IPS-18a (cell line): ENCODE data around the gene PRKAG2.

Source experiments
- H3K27ac ChIP-seq: one replicate; pipeline ENCODE4 v1.5.1; 2013; ENCODE audit warnings: low read length
- H3K27me3 ChIP-seq: one replicate; pipeline ENCODE4 v1.6.1; 2013; ENCODE audit warnings: mild to moderate bottlenecking, low read length; ENCODE audit not compliant: control insufficient read depth, insufficient read depth
- H3K36me3 ChIP-seq: one replicate; pipeline ENCODE4 v1.6.1; 2013; ENCODE audit warnings: low read depth, low read length; ENCODE audit not compliant: control insufficient read depth
- H3K4me1 ChIP-seq: one replicate; pipeline ENCODE4 v1.6.1; 2013; ENCODE audit warnings: low read depth, low read length; ENCODE audit not compliant: control insufficient read depth
- H3K4me3 ChIP-seq: one replicate; pipeline ENCODE4 v1.5.1; 2013; ENCODE audit warnings: low read length
- H3K9ac ChIP-seq: one replicate; pipeline ENCODE4 v1.6.1; 2013; ENCODE audit warnings: mild to moderate bottlenecking, low read length, moderate library complexity
- H3K9me3 ChIP-seq: one replicate; pipeline ENCODE4 v1.6.1; 2013; ENCODE audit warnings: low read depth, low read length; ENCODE audit not compliant: control insufficient read depth

Gene PRKAG2

DNA sequence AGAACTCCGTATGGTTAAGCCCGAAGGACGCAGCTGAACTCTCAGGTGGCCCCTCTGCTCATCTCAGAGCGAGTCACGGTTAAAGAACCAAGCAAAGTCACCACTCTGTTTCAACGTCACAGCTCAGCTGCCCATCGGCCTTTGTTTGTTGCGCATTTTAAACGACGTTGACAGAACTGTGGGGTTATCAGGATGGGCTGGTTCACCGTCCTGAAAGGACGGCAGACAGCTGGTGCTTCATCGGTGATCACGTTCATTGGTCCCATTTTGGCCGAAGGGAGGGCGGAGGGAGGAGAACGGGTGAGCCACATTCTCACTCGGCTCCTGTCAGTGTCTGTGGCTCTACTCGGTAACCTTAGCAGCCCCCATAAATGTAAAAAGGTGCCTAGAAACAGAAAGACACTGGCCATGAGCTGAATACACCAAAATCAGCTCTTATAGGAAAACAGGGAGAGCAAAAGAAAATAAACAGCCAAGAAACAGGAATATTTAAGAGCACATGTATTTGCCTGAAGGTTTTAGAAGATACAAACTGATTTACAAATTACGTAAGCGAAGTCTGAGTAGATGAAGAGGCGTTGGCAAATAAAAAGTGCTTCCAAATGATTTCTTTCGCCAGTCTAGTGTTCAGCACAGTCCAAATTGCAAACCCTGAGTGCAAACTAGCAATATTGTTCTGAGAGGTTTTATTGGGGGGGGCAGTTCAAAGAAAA, 8.4 kb downstream of the PRKAG2 start:
- H3K9ac ChIP-seq = no peak overlapping the region

DNA sequence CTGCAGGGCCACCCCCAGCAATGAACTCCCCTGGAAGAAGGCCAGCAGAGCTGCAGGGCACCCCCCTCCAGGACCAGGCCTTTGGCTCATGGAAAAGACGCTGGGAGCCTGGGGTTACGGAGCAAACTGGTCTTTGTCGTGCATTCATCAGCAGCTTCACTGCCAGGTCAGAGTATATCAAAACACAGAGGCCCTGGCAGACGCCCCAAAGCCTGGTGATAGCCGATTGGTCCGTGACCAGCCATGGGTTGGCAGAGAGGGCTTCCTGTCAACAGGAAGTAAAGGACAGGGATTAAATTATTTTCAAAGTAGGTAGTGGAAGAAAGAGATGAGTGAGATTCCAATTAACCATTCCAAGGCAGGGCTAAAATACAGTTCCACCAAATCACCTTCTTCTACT, 9.0 kb downstream of the PRKAG2 start:
- H3K4me1 ChIP-seq = peaks cover 7% of the 10 kb centered on the region
- no peak overlapping the region for H3K9ac ChIP-seq
- H3K4me3 ChIP-seq = no peak overlapping the region
- H3K27ac ChIP-seq = no peak overlapping the region
- no peaks in the 10 kb centered on the region for H3K27me3 ChIP-seq
- no peaks in the 10 kb centered on the region for H3K9me3 ChIP-seq
- H3K36me3 ChIP-seq = no peaks in the 10 kb centered on the region

More for the DNA sequence above, 8.4 kb downstream of the PRKAG2 start:
- H3K27me3 ChIP-seq = no peaks in the 10 kb centered on the region
- H3K36me3 ChIP-seq = no peaks in the 10 kb centered on the region
- H3K9me3 ChIP-seq = no peaks in the 10 kb centered on the region
- H3K4me1 ChIP-seq = peaks cover 7% of the 10 kb centered on the region
- H3K4me3 ChIP-seq = no peak overlapping the region
- H3K27ac ChIP-seq = no peak overlapping the region

DNA sequence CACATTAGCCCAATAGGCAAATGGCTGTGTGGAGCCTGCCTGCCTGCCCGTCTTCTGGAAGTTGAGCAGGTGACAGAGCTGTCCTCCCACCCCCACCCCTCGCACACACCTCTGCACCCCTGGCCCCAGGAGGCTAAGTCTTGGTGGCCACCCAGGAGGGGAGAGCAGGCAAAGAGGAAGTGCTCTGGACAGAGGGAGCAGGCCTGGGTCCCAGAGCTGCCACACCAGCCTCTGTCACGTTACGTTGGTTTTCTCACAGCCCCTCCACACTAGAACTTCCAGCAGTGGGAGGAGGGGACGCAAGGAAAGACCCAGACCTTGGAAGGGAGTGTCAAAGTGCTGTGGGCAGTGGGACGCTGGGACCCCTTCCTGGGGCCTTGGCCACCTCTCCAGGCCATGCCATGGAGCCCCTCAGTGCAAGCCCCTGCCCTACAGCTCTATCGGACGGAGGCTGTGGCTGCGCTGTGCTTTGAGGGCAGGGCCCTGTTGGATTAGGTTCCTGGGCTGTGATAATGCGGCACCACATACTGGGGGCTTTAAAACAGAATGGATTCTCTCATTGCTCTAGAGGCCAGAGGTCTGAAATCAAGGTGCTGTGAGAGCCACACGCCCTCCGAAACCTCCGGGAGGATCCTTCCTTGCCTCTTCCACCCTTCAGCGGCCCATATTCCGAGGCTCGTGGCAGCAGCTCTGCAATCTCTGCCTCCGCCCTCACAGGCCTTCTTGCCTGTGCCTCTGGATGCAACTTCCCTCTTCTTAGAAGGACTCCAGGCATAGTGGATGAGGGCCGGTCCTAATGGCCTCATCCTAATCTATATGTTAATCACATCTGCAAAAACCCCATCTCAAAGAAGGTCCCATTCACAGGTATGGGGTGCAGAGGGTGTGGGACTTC, 9.9 kb downstream of the PRKAG2 start:
- no peak overlapping the region for H3K27ac ChIP-seq
- H3K4me3 ChIP-seq = no peak overlapping the region
- H3K36me3 ChIP-seq = no peaks in the 10 kb centered on the region
- peaks cover 7% of the 10 kb centered on the region for H3K4me1 ChIP-seq
- no peaks in the 10 kb centered on the region for H3K9me3 ChIP-seq
- H3K27me3 ChIP-seq = no peaks in the 10 kb centered on the region
- no peak overlapping the region for H3K9ac ChIP-seq

DNA sequence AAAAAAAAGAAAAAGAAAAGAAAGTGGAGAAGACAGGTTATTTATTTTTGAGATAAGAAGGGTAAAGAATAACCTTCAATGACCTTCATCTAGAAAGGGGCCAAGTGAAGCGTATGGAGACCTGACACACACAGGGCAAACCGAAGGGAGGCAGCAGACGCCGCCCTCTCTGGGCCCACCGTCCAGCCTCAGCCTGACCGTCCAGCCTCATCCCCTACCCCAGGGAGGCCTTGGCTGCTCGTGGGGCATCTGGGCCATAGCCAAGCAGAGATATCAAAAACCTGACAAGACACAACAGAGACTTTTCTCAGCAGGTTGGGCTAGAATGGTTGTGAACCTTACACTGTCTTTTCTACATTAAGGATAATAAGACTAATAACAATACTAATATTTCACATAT, 10.9 kb downstream of the PRKAG2 start:
- Histone ChIP-seq H3K9ac (no peak overlapping the region), H3K27me3 (no peaks in the 10 kb centered on the region), H3K4me1 (peaks cover 7% of the 10 kb centered on the region), H3K27ac (no peak overlapping the region), H3K9me3 (no peaks in the 10 kb centered on the region), H3K36me3 (no peaks in the 10 kb centered on the region), H3K4me3 (no peak overlapping the region)

DNA sequence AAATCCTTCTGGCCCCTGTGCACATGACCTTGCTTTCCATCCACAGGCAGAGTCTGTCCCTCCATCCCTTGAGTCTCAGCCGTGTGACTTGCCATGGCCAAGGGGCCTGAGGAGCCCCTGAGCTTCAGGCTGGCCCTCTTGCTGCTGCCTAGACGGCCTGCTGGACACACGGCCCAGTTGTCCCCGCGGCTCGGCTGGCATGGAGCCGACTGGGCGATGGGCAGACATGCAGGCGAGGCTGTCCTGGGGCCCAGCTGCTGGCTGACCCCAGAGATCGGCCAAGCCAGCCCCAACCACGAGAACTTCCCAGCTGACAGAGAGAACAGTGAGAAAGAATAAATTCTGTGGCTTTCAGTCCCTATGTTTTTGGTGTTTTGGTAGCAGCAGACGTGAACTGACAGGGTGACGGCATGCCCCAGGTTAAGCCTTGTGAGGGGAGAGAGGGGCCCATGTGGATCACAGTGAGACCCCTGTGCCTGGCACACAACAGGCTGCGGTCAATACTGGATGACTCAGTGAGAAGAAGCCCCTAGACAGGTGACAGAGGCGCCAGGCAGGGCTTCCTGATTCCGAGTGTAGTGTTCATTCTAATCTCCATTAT, 11.7 kb downstream of the PRKAG2 start:
- Histone ChIP-seq H3K27me3 (no peaks in the 10 kb centered on the region), H3K4me3 (no peak overlapping the region), H3K9me3 (no peaks in the 10 kb centered on the region), H3K4me1 (peaks cover 7% of the 10 kb centered on the region), H3K27ac (no peak overlapping the region), H3K36me3 (no peaks in the 10 kb centered on the region), H3K9ac (no peak overlapping the region)

DNA sequence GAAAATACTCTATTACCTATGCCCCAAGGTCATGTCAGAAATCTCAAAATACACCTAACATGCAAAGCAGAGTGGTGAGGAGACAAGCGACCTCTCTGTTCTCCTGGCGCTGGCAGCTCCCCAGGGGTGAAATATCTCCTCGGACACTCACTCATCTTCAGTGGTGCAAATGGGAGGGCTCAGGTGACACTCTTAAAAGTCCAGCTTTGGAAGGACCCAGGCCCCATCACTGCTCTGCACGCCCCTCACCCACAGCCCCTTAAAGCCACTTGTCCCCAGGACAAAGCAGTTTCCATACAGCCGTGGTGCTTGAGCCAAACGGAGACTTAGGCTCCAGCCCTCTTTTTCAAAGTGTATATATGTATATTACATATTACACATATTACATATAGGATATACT, 12.4 kb downstream of the PRKAG2 start:
- Histone ChIP-seq H3K36me3 (no peaks in the 10 kb centered on the region), H3K27ac (no peak overlapping the region), H3K4me3 (no peak overlapping the region), H3K9me3 (no peaks in the 10 kb centered on the region), H3K27me3 (no peaks in the 10 kb centered on the region), H3K4me1 (peaks cover 7% of the 10 kb centered on the region), H3K9ac (no peak overlapping the region)

DNA sequence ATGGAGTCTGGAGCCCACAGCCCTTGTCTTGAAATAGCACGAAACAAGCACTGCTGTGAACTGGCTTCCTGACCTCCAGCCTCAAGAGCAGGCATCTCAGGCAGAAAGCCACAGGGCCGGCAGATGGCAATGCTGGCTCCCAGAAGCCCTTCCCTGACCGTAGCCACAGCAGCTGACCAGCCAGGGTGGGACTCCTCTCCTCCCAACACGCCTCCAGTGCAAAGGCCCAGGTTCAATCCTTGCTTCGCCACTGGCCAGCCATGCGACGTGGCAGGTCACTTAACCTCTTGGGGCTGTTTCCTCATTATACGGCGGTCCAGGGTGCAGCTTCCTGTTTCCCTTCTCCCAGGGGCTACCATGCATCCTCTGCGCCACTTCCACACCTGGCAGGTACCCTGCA, 12.8 kb downstream of the PRKAG2 start:
- H3K27me3 ChIP-seq = no peaks in the 10 kb centered on the region
- H3K4me1 ChIP-seq = peaks cover 7% of the 10 kb centered on the region
- H3K9ac ChIP-seq = no peak overlapping the region
- no peaks in the 10 kb centered on the region for H3K36me3 ChIP-seq
- no peak overlapping the region for H3K27ac ChIP-seq
- H3K4me3 ChIP-seq = no peak overlapping the region
- no peaks in the 10 kb centered on the region for H3K9me3 ChIP-seq

DNA sequence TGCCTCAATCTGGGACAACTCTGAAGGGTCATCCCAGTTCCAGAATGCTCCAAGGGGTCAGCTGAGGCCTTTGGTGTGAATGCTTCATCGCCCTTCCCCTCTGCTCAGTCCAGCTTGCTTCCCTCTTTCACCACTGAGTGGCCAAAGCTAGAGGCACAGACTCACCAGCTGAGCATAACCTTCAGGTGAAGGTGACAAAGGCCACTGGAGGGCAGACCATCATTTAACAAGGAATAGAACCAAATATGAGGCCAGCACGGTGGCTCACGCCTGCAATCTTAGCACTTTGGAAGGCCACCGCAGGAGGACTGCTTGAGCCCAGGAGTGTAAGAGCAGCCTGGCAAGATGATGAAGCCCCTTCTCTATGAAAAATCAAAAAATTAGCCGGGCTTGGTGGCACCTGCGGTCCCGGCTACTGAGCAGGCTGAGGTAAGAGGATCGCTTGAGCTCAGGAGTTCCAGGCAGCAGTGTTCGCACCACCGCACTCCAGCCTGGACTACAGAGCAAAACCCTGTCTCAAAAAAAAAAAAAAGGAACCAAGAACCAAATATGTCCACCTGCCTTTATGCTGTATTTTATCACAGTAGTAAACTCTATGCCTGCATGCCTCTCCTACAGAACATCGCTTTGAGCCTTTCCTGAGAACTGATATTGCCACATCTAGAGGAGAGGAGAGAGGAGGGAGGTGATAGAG, 13.4 kb downstream of the PRKAG2 start:
- H3K9me3 ChIP-seq = no peaks in the 10 kb centered on the region
- H3K27me3 ChIP-seq = no peaks in the 10 kb centered on the region
- H3K27ac ChIP-seq = no peak overlapping the region
- peaks cover 6% of the 10 kb centered on the region for H3K4me1 ChIP-seq
- no peak overlapping the region for H3K9ac ChIP-seq
- no peaks in the 10 kb centered on the region for H3K36me3 ChIP-seq
- H3K4me3 ChIP-seq = no peak overlapping the region

DNA sequence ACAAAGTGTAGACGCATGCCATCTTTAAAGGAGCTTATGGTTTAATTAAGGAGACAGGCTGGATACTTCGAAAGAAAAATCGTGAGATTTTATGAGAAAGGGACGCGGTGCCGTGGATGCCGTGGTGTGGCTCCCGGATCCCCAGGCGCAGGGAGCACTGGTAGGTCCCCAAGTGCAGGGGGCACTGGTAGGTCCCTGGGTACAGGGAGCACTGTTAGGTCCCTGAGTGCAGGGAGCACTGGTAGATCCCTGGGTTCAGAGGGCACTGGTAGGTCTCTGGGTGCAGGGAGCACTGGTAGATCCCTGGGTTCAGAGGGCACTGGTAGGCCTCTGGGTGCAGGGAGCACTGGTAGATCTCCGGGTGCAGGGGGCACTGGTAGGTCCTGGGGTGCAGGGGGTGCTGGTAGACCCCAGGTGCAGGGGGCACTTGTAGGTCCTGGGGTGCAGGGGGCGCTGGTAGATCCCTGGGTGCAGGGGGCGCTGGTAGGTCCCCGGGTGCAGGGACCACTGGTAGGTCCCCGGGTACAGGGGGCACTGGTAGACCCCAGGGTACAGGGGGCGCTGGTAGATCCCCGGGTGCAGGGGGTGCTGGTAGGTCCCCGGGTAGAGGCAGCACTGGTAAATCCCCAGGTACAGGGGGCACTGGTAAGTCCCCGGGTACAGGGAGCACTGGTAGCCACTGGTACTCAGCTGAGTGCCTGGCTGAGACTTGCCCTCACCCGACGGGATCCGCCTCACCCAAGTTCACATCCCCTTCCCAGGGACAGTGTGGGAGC, 14.1 kb downstream of the PRKAG2 start:
- H3K27ac ChIP-seq = no peak overlapping the region
- no peaks in the 10 kb centered on the region for H3K9me3 ChIP-seq
- no peak overlapping the region for H3K4me3 ChIP-seq
- no peaks in the 10 kb centered on the region for H3K4me1 ChIP-seq
- H3K9ac ChIP-seq = no peak overlapping the region
- no peaks in the 10 kb centered on the region for H3K27me3 ChIP-seq
- H3K36me3 ChIP-seq = no peaks in the 10 kb centered on the region

DNA sequence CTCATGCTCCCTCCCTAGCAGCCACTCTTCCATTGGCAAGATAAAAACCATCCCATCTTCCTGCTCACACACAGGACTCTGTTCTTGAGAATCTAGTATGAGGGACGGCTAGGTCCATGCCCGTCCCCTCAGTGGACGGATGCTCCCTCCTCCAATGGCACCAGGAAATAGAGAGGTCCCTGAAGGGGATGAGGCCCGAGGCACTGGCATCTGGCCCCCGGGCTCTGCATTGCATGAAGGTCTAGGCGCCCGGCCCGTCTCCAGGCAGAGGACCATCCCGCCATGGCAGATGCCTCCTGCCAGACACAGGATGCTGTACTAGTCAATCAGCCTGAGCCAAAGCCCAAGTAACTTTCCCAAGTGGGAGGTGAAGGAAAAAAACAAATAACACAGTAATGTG, 15.0 kb downstream of the PRKAG2 start:
- Histone ChIP-seq H3K4me3 (no peak overlapping the region), H3K9ac (no peak overlapping the region), H3K4me1 (no peaks in the 10 kb centered on the region), H3K9me3 (no peaks in the 10 kb centered on the region), H3K27me3 (no peaks in the 10 kb centered on the region), H3K36me3 (no peaks in the 10 kb centered on the region), H3K27ac (no peak overlapping the region)

DNA sequence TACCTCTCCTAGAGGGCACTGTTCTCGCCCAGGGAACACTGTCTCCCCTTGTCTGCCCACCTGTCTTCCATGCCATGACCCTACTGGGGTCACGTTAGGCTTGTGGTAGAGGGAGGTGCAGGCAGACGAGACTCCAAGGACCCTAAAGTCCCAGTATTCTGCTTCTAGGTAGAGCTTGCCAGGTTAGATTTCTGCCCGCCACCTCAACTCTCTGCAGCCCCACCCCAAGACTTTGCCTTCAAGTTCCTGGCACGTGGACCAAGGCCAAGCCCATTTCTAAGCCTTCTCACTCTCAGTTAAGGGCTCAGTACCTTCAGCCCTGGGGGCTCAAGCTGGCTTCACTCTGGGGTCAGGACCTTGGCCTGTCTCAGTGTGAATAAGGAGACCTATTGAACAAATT, 16.1 kb downstream of the PRKAG2 start:
- Histone ChIP-seq H3K9ac (no peak overlapping the region), H3K36me3 (no peaks in the 10 kb centered on the region), H3K4me3 (no peak overlapping the region), H3K27ac (no peak overlapping the region), H3K27me3 (no peaks in the 10 kb centered on the region), H3K4me1 (no peaks in the 10 kb centered on the region), H3K9me3 (no peaks in the 10 kb centered on the region)
